Endothelial cell of umbilical vein (primary cell): ENCODE results near the gene TUBA4A. TPM values are rescaled to one million over a fixed set of nuclear protein-coding genes. Genes with fewer than 3 reads are reported as not detected.

Source experiments
- BruUV-seq: library from RNA; stranded (reverse); fragments of 400-500 nt; replicated peaks from 2 replicates; lab custom pipeline; 2021; lab: Mats Ljungman, UMichigan
- CTCF ChIA-PET: fragments of 300-600, 350-600 bp; sonication (Branson Sonifier 250); formaldehyde crosslinking; loops from one replicate; lab custom pipeline; 2021; ENCODE audit warnings: antibody characterized with exemption, inconsistent platforms; lab: Charles Lee
- POLR2A ChIA-PET: fragments of 300-600, 350-600 bp; sonication (Branson Sonifier 250); formaldehyde crosslinking; loops from one replicate; lab custom pipeline; 2021; ENCODE audit warnings: antibody characterized with exemption, inconsistent platforms; lab: Charles Lee
- DNase-seq: peaks from one replicate; pipeline ENCODE4 v3.0.0-alpha.2; 2011; ENCODE audit warnings: low read depth, low spot score
- FAIRE-seq: peaks from 2 replicates; lab custom pipeline; 2011; peaks lifted over from hg19 to GRCh38; lab: Jason Lieb, UNC
- H2AFZ ChIP-seq: 2 replicates; pipeline ENCODE4 v1.6.0; 2012; ENCODE audit warnings: low read depth, low read length, control low read depth, inconsistent platforms
- H3K27ac ChIP-seq: 2 replicates; pipeline ENCODE4 v1.5.1; 2011; ENCODE audit warnings: low read depth, mild to moderate bottlenecking, control low read depth, low read length, moderate library complexity; ENCODE audit not compliant: insufficient read depth
- H3K27me3 ChIP-seq, 2 experiments: 2 replicates each; pipeline versions ENCODE4 v1.6.0 to v1.6.1; 2011; ENCODE audit warnings: low read length in 2 of 2, mixed read lengths in 1 of 2; ENCODE audit not compliant: control insufficient read depth in 2 of 2, insufficient read depth in 2 of 2
- H3K36me3 ChIP-seq, 2 experiments: 2 replicates in 1 of 2; 3 replicates in 1 of 2; pipeline ENCODE4 v1.5.1; 2011; ENCODE audit warnings: low read length in 2 of 2, mild to moderate bottlenecking in 1 of 2, moderate library complexity in 1 of 2; ENCODE audit not compliant: control insufficient read depth in 2 of 2, insufficient read depth in 2 of 2; ENCODE audit errors: extremely low read depth in 1 of 2
- H3K4me1 ChIP-seq: 3 replicates; pipeline ENCODE4 v1.5.1; 2011; ENCODE audit warnings: mild to moderate bottlenecking, low read length; ENCODE audit not compliant: control insufficient read depth, insufficient read depth; ENCODE audit errors: extremely low read depth
- H3K4me2 ChIP-seq: 2 replicates; pipeline ENCODE4 v1.6.1; 2011; ENCODE audit warnings: low read length, control low read depth, mixed read lengths; ENCODE audit not compliant: insufficient read depth
- H3K4me3 ChIP-seq, 3 experiments: fragments of 200-600 bp in 1 of 3; sonication (generic), shearing (Covaris generic) in 1 of 3; replicated peaks in 1 of 3; 2 replicates each; pipeline ENCODE4 v1.5.1; 2011 to 2016; ENCODE audit warnings: control low read depth in 3 of 3, low read length in 3 of 3, mild to moderate bottlenecking in 2 of 3, inconsistent platforms in 1 of 3, low read depth in 1 of 3, moderate library complexity in 1 of 3; ENCODE audit not compliant: insufficient read depth in 1 of 3
- H3K79me2 ChIP-seq: 2 replicates; pipeline ENCODE4 v1.6.0; 2012; ENCODE audit warnings: low read length, inconsistent platforms; ENCODE audit not compliant: control insufficient read depth, insufficient read depth
- H3K9ac ChIP-seq: replicated peaks from 2 replicates; pipeline ENCODE3; 2011; ENCODE audit warnings: low read length, control low read depth; ENCODE audit not compliant: insufficient read depth; ENCODE audit errors: extremely low read depth
- H3K9me1 ChIP-seq: replicated peaks from 3 replicates; pipeline ENCODE4 v1.6.0; 2011; ENCODE audit warnings: mild to moderate bottlenecking, low read length; ENCODE audit not compliant: control insufficient read depth, insufficient read depth; ENCODE audit errors: extremely low read depth
- H3K9me3 ChIP-seq: replicated peaks from 2 replicates; pipeline ENCODE4 v1.5.1; 2012; ENCODE audit warnings: low read length, inconsistent platforms; ENCODE audit not compliant: control insufficient read depth, insufficient read depth
- H4K20me1 ChIP-seq: replicated peaks from 2 replicates; pipeline ENCODE3; 2011; ENCODE audit warnings: mild to moderate bottlenecking, low read length; ENCODE audit not compliant: control insufficient read depth, insufficient read depth; ENCODE audit errors: extremely low read depth
- CTCF ChIP-seq, 2 donors: IDR thresholded peaks; 1 replicate in 1 of 2; 2 replicates in 1 of 2; pipeline ENCODE4 v1.5.1; 2011; ENCODE audit warnings: low read length in 2 of 2, mild to moderate bottlenecking in 2 of 2, moderate library complexity in 2 of 2, control low read depth in 1 of 2, inconsistent platforms in 1 of 2, low read depth in 1 of 2; ENCODE audit not compliant: insufficient read depth in 1 of 2; ENCODE audit errors: extremely low read depth in 1 of 2
- EZH2 ChIP-seq: IDR thresholded peaks from 2 replicates; pipeline ENCODE4 v1.6.1; 2012; ENCODE audit warnings: borderline replicate concordance, low read depth, mild to moderate bottlenecking, moderate library complexity, low read length, inconsistent platforms; ENCODE audit not compliant: severe bottlenecking
- FOS ChIP-seq: IDR thresholded peaks from 2 replicates; pipeline ENCODE4 v1.6.1; 2011; ENCODE audit warnings: mild to moderate bottlenecking, low read length, moderate library complexity, borderline replicate concordance; ENCODE audit not compliant: insufficient read depth
- GATA2 ChIP-seq: IDR thresholded peaks from 2 replicates; pipeline ENCODE4 v1.7.0; 2011; ENCODE audit warnings: low read depth, mild to moderate bottlenecking, moderate library complexity, mixed read lengths, low read length; ENCODE audit not compliant: insufficient read length, insufficient read depth
- JUN ChIP-seq: IDR thresholded peaks from 2 replicates; pipeline ENCODE4 v1.6.1; 2011; ENCODE audit warnings: borderline replicate concordance, low read depth; ENCODE audit not compliant: insufficient read length, insufficient read depth
- MAX ChIP-seq: IDR thresholded peaks from 2 replicates; pipeline ENCODE4 v1.6.1; 2011; ENCODE audit not compliant: insufficient read depth, insufficient read length
- MYC ChIP-seq: IDR thresholded peaks from one replicate; pipeline ENCODE4 v1.6.1; 2011; ENCODE audit warnings: mild to moderate bottlenecking, low read depth, low read length
- POLR2A ChIP-seq: IDR thresholded peaks from 2 replicates; pipeline ENCODE4 v1.6.1; 2012; ENCODE audit warnings: low read depth, mild to moderate bottlenecking, control low read depth, low read length
- POLR2AphosphoS5 ChIP-seq: IDR thresholded peaks from 2 replicates; pipeline ENCODE4 v1.6.1; 2012; ENCODE audit warnings: low read depth, mild to moderate bottlenecking, control low read depth, low read length, moderate library complexity; ENCODE audit not compliant: insufficient read depth
- dilution Hi-C: fragments of 300-500 bp; cut with MboI; formaldehyde crosslinking; loops from one replicate; pipeline ENCODE4 v1.15.0; 2019; ENCODE audit warnings: low sequenced_read_pairs; ENCODE audit not compliant: extremely low pct_ligation_motif_present
- intact Hi-C: fragments of 100-400 bp; cut with micrococcal nuclease; formaldehyde crosslinking; loops from one replicate; pipeline ENCODE4 v1.10.0; 2022
- polyA plus RNA-seq, 4 experiments: library from polyadenylated mRNA; depleted of rRNA in 3 of 4; stranded (reverse) in 3 of 4; unstranded in 1 of 4; fragments of >200 nt; gene quantifications; 2 replicates each; pipeline versions ENCODE4 v1.2.1 to v1.2.3, GENCODE V29; 2011 to 2012; ENCODE audit warnings: missing spikeins in 1 of 4
- total RNA-seq: library from RNA; stranded (reverse); gene quantifications from 2 replicates; pipeline ENCODE4 v1.2.3, GENCODE V29; 2021

TUBA4A gene
- total and polyA plus RNA-seq, 2 donors (not counting 3 experiments of a cell fraction or from before 2014, with no cell fraction given), result 16.5 to 24.8 TPM

- no peak for TF ChIP-seq JUN
- no peak for TF ChIP-seq GATA2
- TF ChIP-seq POLR2A, result no peak
- no peak for TF ChIP-seq CTCF (IDR thresholded peaks at IDR 0.05; ENCODE audit: extremely low read depth in 1 of 2, insufficient read depth in 1 of 2, low read depth in 1 of 2, low read length in 2 of 2)
- TF ChIP-seq MYC, result no peak
- no peak for TF ChIP-seq EZH2
- TF ChIP-seq FOS, result no peak
- TF ChIP-seq MAX, result no peak
- TF ChIP-seq POLR2AphosphoS5, result no peak
- dilution Hi-C loops, result no loop called here
- FAIRE-seq, result no peak
- ChIA-PET POLR2A (no interaction called here), CTCF (interaction anchor here (12.6 kb wide), 1 partner anchor 12 kb away, joined by 253 read pairs; no protein-coding TSS in a partner anchor)
- Histone ChIP-seq H3K9me1 (no peaks in the 10 kb centered on the region), H3K4me1 (peaks cover 17% of the 10 kb centered on the region), H4K20me1 (no peaks in the 10 kb centered on the region), H2AFZ (no peak overlapping the region), H3K4me3 (no peak overlapping the region), H3K27me3 (no peaks in the 10 kb centered on the region), H3K27ac (no peak overlapping the region), H3K4me2 (no peak overlapping the region), H3K79me2 (no peaks in the 10 kb centered on the region), H3K36me3 (peaks cover 0 to 21% of the 10 kb centered on the region in 2 experiments), H3K9ac (no peak overlapping the region), H3K9me3 (no peaks in the 10 kb centered on the region)
- intact Hi-C loops, result no loop called here
- no TSS peak for BruUV-seq
- no peak for DNase-seq
These were observed 28.7 kb upstream of the TUBA4A start for GRCh38 chr2:219282375-219282774.
